GM21576 (cell line): ENCODE data around the gene FBXO7.
"Not testable (repeated sequence)": the region's sequence is repeated elsewhere in the genome, so short reads cannot be mapped to it uniquely, and the experiment has no call there.

Experiments used
- ATAC-seq: cut with Tn5 transposase; IDR thresholded peaks from one replicate; pipeline ENCODE4 v1.9.1; 2021; ENCODE audit warnings: mild to moderate bottlenecking, moderate library complexity; ENCODE audit not compliant: unreplicated experiment

The FBXO7 gene

DNA sequence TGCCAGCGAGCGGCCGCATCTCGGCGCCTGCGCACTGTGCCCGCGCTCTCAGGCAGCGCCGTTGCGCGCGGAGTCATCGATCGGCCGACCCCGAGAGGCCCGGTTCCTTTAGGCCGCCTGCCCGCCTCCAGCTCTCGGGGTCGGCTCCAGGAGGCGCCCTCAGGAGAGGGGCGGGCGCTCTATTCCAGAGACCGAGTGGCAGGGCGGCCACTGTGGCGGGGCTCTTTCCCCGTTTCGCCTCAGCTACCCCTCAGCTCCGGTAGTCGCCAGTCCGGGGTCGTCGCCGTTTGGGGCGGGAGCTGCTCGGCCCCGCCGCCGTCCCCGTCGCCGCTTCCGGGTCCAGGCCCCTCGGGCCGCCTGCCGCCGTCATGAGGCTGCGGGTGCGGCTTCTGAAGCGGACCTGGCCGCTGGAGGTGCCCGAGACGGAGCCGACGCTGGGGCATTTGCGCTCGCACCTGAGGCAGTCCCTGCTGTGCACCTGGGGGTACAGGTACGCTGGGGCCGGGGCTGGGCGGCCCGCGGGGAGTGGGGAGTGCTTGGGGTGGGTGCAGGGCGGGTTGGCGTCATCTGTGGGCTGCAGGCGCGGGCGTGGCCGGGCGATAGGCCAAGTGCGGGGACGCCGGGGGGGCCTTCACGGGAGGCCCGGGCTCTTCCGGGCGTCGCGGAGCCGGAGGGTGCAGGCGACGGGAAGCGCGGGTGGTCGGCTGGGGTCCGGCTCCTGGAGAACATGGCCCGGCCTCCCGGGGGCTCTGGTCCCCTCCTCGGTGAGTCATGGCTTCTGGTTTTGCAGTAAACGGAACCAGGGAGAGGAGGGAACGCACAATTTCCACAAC, at the start of gene FBXO7:
Gene FBXO7 (plus strand): TSS at position 177 of the 833 bp plus-strand sequence. CDS start 192 bp downstream, at position 369.
- ATAC-seq: peak; percentile 67

DNA sequence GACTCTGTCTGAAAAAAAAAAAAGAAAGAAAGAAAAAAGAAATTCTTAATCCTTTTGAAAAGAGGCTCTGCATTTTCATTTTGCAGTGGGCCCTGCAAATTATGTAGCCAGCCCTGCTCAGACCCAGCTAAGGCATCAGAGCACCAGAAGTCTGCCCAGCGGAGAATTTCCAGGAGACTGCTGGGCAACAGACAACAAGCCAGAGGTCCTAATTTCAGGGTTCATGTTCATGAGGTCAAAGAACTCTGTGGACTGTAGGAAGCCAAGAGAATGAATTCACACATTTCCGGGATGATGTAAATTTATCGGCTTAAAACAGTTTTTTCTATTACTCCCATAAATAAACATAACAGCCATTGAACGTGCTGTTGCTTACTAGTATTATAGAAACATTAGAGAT, 47.7 kb upstream of the FBXO7 start:
- ATAC-seq: no peak

DNA sequence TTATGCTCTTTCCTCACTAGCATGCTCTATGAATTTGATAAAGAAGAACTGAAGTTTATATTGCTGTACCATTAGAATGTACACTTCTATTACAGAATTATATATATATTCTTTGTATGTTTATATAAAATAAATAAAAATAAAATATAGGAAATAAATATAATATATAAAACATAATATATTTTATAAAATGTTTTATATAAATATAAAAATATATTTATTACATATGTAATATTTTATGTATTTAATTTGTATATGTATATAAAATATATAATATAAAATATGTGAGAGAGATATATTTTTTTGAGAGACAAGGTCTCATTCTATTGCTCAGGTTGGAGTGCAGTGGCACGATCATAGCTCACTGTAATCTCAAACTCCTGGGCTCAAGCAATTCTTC, 44.3 kb upstream of the FBXO7 start:
- ATAC-seq: no peak

DNA sequence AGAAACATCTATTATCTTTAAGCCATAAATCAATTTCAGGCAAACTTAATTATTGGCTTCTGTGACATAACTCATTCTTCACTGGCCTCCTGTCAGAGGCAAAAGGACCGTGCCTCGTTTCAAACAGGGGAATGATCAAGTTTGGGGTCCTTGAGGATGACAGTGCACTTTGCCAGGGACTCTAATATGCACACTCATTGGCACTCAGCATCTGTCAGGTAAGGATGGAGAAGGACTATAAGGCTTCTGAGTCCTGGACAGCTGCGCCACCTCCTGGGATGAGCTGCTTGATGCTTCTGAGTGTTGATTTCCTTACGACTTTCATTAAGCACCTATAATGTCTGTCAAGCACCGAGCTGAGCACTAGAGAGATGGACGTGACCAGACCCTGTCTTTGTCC, 30.5 kb upstream of the FBXO7 start:
- ATAC-seq: no peak

DNA sequence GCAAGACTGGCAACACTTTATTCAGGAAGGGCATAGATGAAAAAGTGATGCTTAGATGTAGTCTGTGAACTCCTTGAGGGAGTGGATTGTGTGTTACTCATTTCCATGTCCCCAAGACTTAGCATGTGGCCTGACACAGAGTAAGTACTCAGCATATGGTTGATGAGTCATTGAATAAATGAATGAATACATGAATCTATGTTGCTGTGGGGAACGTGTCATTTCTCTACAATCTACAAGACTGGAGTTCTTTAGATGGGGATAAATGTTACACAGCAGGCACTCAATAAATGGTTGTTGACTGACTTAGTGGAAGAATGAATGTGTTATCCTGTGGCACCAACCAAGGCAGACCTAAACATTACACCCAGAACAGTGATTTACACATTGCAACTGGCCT, 28.3 kb upstream of the FBXO7 start:
- ATAC-seq: no peak

DNA sequence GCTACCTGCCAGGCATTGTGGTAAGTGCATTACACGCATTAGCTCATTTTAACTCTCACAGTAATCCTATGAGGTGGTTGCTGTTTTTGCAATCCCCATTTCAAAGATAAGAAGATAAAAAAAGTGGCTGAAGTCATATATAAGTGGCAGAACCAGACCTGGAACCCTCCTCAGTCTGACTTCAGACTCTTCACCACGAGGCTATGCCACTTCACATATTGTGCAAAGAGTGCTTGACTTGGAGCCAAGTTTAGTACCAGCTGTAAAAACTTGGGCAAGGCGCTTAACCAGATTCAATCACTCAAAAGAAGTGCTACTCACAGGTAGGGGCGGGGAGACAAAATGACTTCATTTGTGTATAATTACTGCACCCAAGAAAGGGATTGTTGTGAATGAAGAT, 25.6 kb upstream of the FBXO7 start:
- ATAC-seq: no peak

DNA sequence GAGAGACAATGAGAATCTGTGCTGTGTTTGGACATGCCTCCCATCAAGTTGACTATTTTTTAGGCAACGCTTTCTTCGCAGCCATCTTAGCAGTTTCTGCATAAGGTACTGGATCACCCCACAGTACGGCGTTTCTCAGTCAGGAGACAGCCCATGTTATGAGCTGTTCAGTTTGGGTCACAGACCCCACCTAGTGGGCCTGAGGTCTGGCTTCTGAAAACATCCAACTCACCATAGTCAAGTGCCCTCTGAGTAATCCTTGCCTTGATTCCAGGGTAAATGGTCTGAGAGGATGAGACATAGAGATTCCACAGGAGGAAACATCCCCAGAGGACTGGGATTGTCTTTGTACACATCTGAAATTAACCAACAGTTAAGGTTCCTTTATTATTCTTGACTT, 17.6 kb upstream of the FBXO7 start:
- no peak for ATAC-seq

DNA sequence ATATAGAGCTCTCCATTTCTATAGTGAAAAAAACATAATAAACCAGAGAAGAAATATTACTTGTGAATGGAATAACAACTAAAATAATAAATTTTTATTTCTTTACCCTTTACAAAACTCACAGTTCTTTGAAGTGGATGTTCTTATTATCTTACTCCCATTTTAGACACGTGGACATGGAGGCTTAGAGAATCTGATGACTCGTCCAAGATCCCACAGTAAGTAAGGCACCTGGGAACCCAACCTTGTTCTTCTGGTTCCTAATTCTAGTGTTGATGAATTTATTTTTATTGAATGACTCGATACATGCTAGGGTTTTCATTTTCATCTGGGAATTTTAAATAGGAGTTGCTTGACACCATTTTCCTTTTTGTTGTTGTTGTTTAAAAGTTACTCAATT, 12.2 kb upstream of the FBXO7 start:
- no peak for ATAC-seq

DNA sequence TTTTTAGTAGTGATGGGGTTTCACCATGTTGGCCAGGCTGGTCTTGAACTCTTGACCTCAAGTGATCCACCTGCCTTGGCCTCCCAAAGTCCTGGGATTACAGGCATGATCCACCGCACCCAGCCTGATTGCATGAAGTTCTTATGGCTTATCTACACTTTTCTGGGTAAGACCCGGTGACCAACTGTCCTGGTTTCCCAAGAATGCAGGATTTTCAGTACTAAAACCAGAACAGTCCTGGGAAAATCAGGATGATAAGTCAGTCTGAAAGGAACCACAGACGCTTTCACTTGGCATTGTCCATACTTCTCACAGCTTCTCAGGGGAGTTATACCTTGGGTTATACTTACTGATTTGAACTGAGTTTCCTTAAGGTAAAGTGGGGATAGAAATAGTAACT, 8.9 kb upstream of the FBXO7 start:
- no peak for ATAC-seq

DNA sequence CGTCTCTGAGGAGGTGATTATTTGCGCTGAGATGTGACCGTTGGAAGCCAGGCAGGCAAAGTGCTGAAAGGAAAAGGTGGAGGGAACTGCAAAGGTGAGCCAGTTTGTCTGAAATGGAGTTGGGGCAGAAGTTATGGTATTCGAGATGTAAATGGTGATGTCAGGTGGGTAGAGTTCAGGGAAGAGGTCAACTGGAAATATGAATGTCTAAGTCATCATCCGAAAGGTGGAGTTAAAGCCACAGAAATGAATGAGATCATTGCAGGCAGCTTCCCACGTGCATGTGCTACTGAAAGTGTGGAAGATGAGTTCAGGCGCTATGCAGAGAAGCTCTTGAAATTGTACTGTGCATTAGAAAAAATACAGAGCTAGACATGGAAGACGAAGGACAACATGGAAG, 8.1 kb upstream of the FBXO7 start:
- no peak for ATAC-seq

DNA sequence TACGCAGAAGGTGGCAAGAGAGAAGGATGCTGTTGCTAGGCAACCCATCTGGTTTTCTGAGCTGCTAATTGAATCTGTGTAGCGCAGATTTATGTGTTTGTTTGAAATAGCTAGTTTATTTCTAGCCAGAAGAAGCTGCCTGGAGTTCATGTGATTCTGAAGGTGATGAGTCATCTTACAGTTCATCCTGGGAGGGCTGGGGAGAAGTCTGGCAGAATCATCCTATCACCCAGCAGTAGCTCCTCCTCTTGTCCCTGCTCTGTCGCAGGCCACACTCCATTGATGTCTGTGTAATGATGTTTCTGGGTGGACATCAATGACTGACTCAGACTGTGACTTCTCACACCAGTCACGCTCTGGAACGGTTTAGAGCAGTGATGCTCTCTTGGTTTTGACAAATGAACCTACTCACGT, 4.8 kb upstream of the FBXO7 start:
- no peak for ATAC-seq

DNA sequence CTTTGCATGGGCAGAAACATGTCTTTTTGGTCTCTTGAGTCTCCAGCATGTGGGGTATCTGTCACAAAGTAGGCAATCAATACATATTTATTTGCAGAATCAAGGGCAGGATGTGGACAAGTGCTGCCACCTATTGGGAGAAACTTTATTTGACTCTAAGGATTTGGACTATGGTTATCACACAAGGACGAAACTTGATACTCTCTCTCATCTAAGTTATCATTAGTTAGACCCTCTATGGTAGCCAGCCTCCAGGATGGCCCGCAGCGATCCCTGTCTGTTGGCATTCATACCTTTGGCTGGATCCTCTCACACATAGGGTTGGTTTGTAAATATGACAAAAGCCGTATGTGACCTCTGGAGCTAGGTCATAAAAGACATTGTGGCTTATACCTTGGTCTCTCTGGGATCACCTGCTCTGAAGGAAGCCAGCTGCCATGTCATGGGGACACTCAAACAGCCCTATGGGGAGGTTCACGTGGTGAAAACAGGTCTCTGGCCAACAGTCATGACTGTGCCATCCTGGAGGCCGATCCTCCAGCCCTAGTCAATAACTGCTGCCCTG, 1.1 kb upstream of the FBXO7 start:
- ATAC-seq: no peak

DNA sequence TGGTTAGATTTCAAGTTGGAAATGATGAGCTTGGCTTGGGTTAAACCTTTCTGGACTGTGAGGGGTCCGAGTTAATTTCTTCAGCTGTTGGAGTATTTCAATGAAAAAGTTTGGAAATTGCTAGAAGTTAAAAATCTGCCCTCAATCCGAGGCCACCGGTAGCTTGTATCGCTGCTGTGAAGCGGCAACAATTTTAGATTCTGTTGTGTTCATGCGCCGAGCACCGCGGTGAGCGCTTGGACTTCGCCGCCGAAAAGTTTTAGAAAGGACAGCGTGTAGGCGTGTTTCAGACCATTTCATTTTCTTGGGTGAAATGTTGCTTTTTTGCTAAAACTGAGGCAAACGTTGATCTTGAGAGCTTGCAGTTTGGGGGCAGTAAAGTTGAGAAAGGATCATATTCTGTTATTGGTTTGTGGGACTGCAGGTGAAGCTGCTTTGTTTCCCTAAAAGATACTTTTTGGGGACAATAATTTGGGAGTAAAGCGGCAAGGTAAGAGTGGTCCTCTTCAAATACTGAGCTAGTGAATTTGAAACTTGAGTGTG, 928 bp downstream of the FBXO7 start:
- peak; percentile 8 for ATAC-seq

DNA sequence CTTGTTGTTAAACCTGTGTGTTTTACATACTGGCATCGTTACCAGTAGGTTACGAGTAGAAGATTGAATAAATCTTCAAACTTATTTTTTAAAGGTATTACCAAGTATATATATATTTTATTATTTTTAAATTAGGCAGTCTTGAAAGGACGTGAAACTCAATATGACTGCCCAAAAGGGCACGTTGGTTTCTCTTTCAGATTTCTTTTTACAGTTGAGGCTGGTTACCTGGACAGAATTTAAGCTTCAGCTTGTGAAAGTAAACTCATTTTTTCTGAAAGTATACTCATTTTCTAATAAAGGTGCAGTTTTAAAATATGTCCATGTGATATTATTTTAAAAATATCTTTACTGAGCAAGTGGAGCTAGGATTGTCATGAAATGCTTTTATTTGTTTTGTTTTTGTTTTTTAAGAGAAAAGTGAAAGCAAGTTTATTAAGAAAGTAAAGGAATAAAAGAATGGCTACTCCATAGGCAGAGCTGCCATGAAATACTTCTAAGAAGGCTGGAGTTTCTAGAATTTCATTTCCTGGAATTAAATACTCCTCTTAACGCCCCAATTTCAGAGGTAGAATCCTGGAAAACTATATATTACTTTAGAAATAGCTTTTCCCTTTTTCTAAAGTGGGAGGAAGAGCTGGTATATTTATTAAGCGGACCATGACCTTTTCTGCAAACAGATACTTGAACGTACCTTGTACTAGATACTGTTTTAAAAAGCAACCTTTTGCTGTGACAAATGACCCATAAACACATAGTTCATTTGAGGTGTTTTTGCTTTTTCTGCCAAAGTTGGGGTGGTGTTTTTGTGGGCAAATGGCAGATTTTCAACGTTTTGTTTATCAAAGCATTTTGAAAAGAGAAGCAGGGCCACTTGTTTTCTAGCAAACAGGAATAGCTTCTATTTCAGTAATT, 1.9 kb downstream of the FBXO7 start:
- no peak for ATAC-seq

DNA sequence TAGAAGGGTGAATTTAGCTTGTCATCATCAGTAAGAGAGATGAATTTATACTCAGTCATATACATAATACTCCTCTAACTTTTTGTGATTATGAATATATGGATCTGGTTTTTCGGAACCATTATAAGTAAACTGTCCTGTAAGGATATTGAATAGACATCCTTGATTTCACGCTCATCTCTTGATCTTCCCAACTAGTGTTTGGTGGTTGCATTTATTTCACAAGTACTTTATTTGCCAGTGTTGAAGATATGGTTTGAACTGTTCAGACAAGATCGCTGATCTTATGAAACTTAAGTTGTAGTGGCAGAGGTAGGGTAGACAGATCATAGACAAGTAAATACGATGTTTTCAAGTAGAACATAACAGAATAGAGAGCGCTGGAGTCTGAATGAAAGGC, 3.0 kb downstream of the FBXO7 start:
- no peak for ATAC-seq

DNA sequence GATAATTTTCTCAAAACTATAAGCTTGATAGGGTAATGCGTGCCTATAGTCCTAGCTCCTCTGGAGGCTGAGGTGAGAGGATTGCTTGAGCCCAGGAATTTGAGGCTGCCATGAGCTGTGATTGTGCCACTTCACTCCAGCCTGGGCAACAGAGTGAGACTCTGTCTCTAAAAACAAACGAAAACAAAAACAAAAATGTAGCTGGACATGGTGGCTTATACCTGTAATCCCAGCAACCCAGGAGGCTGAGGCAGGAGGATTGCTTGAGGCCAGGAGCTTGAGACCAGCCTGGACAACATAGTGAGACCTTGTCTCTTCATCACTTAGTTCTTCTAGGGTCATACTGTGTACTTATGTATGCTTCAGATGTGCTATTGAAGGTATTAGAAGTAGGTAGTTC, 3.9 kb downstream of the FBXO7 start:
- ATAC-seq: not testable (repeated sequence)

DNA sequence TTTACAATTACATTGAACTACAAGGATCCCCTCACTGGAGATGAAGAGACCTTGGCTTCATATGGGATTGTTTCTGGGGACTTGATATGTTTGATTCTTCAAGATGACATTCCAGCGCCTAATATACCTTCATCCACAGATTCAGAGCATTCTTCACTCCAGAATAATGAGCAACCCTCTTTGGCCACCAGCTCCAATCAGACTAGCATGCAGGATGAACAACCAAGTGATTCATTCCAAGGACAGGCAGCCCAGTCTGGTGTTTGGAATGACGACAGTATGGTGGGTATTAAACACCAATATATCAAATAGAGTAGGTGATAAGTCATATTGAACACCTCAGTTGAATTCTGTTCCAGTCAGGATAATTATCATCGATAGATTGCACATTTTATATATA, 4.4 kb downstream of the FBXO7 start:
- no peak for ATAC-seq

DNA sequence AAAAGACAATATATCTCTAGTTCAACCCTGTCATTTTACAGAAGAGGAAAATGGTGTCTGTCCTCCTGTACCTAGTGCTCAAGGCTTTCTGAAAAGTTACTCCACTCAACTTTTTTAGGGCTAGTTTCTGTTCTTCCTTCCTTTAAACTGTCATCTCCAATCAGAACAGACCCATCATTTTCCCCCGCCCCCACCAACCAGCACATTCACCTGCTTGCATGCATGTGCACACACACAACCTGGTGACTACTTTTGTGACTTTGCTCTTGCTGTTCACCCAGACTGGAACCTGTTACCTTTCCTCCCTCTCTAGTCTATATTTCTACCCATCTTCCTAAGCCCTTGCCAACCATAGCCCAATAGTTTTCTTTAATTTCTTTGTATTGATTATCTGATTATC, 5.6 kb downstream of the FBXO7 start:
- no peak for ATAC-seq

DNA sequence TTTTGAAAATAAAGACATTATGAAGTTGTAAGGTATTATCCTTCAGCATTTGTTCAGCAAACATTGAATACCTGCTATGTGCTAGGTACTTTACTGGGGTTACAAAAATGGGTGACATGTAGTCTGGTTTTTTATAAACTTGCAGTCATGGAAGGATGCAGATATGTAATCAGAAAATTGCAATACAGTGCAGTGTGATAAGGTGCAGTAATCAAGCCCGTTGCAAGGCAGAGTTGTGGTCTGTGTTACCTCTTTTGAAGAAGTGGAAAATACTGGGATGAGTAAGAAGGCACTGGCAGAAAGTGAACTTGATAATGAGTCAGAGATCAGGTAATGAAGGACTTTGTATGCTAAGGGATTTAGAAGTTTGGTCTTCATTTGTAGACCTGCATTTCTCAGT, 8.1 kb downstream of the FBXO7 start:
- ATAC-seq: no peak

DNA sequence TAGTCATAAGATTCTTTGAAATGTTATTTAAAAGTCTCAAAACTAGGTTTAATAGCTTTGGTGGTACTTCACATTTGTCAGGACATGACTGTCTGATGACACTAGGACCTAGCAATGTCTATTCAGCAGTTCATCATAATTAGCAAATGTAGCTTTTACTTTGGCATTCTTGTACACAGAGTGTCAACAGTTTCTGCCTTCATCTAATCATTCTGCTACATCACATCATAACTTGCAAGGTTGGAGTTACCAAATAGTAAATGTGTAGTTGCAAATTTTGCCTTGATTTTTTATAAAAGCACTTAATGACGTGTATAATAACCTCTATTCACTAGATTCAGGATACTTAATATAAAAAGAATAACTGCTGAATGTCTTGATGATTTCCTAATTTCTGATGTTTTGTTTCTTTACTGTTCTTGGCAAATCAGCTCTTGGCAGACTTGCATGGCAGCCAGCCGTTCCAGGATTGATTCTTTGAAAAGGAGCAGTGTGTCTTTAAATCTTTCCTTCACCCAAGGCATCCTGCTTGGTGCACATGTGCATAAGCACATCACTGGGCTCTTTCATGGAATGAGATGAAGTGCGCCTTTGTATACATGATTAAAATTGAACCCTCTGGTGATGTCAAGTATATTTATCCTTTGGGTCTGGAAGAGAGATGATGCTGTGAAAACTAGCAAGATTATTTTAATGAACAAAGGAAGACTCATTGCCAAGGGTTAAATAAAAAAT, 12.2 kb downstream of the FBXO7 start:
- ATAC-seq: no peak

DNA sequence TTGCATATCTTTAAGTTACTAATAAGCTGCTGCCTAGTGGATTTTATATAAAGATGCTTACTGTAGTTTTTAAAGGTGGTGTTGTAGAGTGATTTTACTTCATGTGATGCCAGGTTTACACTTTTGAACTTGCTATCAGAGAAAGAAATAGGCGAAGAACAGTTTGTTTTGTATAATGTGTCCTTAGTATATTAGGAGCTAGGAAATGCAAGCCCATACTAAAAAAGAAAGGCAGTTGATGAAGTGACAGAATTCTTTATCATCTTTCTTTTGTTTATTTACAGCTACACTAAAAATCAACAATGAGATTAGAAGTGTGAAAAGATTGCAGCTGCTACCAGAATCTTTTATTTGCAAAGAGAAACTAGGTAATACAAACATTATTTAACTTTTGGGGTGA, 12.8 kb downstream of the FBXO7 start:
- ATAC-seq: no peak
